Prostate gland (tissue), 2 donors: ENCODE measurements around the gene ITIH3.

Experiments
- POLR2AphosphoS5 ChIP-seq: sonication (generic); formaldehyde crosslinking; IDR thresholded peaks from one replicate; pipeline ENCODE4 v1.6.1; 2017; ENCODE audit warnings: antibody characterized with exemption
- TF ChIP-seq, protein P1 (sequence below), 4 experiments: fragments of 200-600 bp in 2 of 4; fragments of 450-650 bp in 2 of 4; sonication (generic) in 2 of 4; IDR thresholded peaks; 1 replicate in 3 of 4; 2 replicates in 1 of 4; pipeline ENCODE4 v1.5.1; 2016 to 2019; ENCODE audit warnings: antibody characterized with exemption in 4 of 4, mild to moderate bottlenecking in 2 of 4, moderate library complexity in 2 of 4

DNA sequence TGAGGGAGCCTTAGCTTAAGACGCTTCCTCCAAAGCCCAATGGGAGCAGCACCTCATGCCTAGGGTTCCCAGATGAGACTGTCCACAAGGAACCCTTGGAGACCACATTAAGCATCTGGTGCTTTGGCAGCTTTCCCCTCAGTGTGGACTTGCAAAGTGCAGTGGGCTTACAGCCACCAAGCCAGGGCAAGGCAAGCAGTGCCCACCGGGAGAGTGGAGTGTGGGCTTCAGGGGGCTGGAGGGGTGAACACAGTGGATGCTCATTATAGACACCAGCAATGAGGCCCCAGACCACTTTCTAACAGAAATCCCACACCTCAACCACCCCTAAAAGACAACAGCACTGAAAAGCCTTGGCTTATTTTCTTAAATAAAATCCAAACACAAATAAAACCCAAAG, 49.3 kb downstream of the ITIH3 start:
- TF ChIP-seq, protein P1, sequence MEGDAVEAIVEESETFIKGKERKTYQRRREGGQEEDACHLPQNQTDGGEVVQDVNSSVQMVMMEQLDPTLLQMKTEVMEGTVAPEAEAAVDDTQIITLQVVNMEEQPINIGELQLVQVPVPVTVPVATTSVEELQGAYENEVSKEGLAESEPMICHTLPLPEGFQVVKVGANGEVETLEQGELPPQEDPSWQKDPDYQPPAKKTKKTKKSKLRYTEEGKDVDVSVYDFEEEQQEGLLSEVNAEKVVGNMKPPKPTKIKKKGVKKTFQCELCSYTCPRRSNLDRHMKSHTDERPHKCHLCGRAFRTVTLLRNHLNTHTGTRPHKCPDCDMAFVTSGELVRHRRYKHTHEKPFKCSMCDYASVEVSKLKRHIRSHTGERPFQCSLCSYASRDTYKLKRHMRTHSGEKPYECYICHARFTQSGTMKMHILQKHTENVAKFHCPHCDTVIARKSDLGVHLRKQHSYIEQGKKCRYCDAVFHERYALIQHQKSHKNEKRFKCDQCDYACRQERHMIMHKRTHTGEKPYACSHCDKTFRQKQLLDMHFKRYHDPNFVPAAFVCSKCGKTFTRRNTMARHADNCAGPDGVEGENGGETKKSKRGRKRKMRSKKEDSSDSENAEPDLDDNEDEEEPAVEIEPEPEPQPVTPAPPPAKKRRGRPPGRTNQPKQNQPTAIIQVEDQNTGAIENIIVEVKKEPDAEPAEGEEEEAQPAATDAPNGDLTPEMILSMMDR (IDR thresholded peaks at IDR 0.05), result no peak
- no peak for TF ChIP-seq POLR2AphosphoS5
